T1000 (cell line): ENCODE data around the gene TULP1.
A peak's percentile ranks its signal among the peaks of the same experiment; 100 is the strongest.

Experiments
- DNase-seq: peaks from one replicate; lab custom pipeline; 2025; ENCODE audit warnings: mixed read lengths; lab: John Stamatoyannopoulos, UW

Gene TULP1

GRCh38 chr6:35465646-35466045 lies 47.0 kb downstream of the TULP1 start:
- no peak for DNase-seq

- DNase-seq = no peak
Measured at GRCh38 chr6:35463292-35463691, 49.4 kb downstream of the TULP1 start.

GRCh38 chr6:35461270-35461669 lies 51.4 kb downstream of the TULP1 start:
- DNase-seq = no peak

- DNase-seq = no peak
Measured at GRCh38 chr6:35457907-35458306, 54.8 kb downstream of the TULP1 start.

GRCh38 chr6:35454391-35455110 lies 58.1 kb downstream of the TULP1 start:
- no peak for DNase-seq

GRCh38 chr6:35453236-35453635 lies 59.5 kb downstream of the TULP1 start:
- DNase-seq = no peak

- peak; percentile 95 for DNase-seq
Measured at GRCh38 chr6:35452183-35453090, 60.3 kb downstream of the TULP1 start, which contains the start of gene FANCE. TSS of gene FANCE (plus strand) at chr6:35452338. CDS start at chr6:35452546, 208 bp downstream.

- DNase-seq = no peak
Measured at GRCh38 chr6:35451354-35452182, 61.1 kb downstream of the TULP1 start.

- DNase-seq = peak; percentile 39
Measured at GRCh38 chr6:35449287-35449881, 63.3 kb downstream of the TULP1 start.

- DNase-seq = no peak
Measured at GRCh38 chr6:35448191-35448590, 64.5 kb downstream of the TULP1 start.
